OCI-LY3 (cell line): ENCODE results near the gene ANAPC15.

ENCODE experiments used
- EZH2phosphoT487 ChIP-seq: fragments of 200-600 bp; shearing (Covaris generic); IDR thresholded peaks from 2 replicates; pipeline ENCODE4 v1.6.1; 2018; ENCODE audit warnings: antibody characterized with exemption, mixed run types, low read depth
- TF ChIP-seq, protein P1 (sequence below): fragments of 200-600, 300-600 bp; sonication (generic); IDR thresholded peaks from 2 replicates; pipeline ENCODE4 v1.5.1; 2014; ENCODE audit warnings: antibody characterized with exemption, low read length, low read depth

DNA sequence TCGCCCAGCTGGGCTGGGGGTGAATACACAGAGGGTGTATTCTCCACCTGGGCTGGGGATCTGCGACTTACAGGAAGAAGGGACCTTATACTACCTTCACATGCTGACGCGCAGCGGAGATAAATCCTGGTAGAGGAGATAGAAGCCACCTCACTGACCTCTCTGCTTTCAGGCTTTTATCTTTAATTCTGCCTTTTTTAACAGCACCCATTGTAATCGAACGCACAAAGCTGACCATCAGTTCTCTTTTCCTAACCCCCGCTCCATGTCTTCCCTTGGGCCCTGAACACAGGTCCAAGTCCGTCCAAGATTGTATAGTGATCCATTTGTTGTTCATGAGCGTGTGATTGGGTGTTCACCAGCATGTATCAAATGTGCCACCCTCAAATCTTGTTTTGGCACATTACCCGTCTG, 8.7 kb downstream of the ANAPC15 start:
- TF ChIP-seq, protein P1, sequence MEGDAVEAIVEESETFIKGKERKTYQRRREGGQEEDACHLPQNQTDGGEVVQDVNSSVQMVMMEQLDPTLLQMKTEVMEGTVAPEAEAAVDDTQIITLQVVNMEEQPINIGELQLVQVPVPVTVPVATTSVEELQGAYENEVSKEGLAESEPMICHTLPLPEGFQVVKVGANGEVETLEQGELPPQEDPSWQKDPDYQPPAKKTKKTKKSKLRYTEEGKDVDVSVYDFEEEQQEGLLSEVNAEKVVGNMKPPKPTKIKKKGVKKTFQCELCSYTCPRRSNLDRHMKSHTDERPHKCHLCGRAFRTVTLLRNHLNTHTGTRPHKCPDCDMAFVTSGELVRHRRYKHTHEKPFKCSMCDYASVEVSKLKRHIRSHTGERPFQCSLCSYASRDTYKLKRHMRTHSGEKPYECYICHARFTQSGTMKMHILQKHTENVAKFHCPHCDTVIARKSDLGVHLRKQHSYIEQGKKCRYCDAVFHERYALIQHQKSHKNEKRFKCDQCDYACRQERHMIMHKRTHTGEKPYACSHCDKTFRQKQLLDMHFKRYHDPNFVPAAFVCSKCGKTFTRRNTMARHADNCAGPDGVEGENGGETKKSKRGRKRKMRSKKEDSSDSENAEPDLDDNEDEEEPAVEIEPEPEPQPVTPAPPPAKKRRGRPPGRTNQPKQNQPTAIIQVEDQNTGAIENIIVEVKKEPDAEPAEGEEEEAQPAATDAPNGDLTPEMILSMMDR = no peak
- no peak for TF ChIP-seq EZH2phosphoT487
